Measurements from ENCODE around the gene AKAP12.

DNA sequence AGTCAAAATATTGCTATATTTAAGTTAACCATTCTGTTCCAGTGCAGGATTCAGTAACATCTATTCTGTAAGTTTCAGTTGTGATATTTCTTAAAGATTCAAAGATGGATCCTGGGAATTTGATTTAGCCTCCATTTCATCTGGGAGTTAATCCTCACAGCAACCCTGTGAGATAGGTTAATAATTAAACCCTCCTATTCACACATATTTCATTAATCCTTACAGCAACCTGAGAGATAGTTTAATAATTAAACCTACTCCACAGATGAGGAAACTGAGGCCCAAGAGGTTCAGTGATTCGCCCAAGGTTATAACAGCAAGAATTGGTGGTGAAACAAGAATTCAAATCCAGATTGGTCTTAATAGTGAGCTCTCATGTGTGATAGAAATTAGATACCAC, 162.5 kb downstream of the AKAP12 start:
- TF ChIP-seq, protein P1, sequence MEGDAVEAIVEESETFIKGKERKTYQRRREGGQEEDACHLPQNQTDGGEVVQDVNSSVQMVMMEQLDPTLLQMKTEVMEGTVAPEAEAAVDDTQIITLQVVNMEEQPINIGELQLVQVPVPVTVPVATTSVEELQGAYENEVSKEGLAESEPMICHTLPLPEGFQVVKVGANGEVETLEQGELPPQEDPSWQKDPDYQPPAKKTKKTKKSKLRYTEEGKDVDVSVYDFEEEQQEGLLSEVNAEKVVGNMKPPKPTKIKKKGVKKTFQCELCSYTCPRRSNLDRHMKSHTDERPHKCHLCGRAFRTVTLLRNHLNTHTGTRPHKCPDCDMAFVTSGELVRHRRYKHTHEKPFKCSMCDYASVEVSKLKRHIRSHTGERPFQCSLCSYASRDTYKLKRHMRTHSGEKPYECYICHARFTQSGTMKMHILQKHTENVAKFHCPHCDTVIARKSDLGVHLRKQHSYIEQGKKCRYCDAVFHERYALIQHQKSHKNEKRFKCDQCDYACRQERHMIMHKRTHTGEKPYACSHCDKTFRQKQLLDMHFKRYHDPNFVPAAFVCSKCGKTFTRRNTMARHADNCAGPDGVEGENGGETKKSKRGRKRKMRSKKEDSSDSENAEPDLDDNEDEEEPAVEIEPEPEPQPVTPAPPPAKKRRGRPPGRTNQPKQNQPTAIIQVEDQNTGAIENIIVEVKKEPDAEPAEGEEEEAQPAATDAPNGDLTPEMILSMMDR (IDR thresholded peaks at IDR 0.05) = no peak
- TF ChIP-seq, protein P2, sequence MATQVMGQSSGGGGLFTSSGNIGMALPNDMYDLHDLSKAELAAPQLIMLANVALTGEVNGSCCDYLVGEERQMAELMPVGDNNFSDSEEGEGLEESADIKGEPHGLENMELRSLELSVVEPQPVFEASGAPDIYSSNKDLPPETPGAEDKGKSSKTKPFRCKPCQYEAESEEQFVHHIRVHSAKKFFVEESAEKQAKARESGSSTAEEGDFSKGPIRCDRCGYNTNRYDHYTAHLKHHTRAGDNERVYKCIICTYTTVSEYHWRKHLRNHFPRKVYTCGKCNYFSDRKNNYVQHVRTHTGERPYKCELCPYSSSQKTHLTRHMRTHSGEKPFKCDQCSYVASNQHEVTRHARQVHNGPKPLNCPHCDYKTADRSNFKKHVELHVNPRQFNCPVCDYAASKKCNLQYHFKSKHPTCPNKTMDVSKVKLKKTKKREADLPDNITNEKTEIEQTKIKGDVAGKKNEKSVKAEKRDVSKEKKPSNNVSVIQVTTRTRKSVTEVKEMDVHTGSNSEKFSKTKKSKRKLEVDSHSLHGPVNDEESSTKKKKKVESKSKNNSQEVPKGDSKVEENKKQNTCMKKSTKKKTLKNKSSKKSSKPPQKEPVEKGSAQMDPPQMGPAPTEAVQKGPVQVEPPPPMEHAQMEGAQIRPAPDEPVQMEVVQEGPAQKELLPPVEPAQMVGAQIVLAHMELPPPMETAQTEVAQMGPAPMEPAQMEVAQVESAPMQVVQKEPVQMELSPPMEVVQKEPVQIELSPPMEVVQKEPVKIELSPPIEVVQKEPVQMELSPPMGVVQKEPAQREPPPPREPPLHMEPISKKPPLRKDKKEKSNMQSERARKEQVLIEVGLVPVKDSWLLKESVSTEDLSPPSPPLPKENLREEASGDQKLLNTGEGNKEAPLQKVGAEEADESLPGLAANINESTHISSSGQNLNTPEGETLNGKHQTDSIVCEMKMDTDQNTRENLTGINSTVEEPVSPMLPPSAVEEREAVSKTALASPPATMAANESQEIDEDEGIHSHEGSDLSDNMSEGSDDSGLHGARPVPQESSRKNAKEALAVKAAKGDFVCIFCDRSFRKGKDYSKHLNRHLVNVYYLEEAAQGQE (IDR thresholded peaks at IDR 0.05) = no peak
- no peak for TF ChIP-seq RAD21 (conservative IDR thresholded peaks at IDR 0.05 in 1 of 2, IDR thresholded peaks at IDR 0.05 in 1 of 2)
